Stimulated activated CD4-positive, alpha-beta T cell treated with anti-CD3 and anti-CD28 coated beads, Interleukin-2, amount 100 ng/mL, for 4 hours (primary cell): ENCODE results near the gene COPS9.

Experiments
- DNase-seq: peaks from one replicate; pipeline ENCODE4 v3.0.0-alpha.2; 2020; ENCODE audit warnings: low read depth

Gene COPS9

DNA sequence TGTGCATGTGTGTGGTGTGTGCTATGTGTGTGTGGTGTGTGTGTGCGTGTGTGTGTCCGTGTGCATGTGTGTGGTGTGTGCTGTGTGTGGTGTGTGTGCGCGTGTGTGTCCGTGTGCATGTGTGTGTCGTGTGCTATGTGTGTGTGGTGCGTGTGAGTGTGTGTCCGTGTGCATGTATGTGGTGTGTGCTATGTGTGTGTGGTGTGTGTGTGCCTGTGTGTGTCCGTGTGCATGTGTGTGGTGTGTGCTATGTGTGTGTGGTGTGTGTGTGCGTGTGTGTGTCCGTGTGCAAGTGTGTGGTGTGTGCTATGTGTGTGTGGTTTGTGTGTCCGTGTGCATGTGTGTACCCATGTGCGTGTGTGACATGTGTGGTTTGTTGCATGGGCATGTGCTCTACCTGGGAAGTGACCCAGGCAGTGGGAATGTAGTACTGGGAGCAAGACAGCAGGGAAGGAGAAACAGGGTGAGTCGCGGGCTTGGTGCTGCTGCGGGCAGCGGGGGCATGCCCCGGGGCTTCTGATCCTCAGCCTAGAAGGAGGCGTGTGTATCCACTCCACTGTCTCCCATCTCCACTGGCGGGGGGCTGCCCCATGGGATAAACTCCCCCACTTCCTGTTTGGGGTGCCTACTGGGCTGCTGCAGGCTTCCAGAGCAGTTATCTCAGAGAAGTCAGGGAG, 11.9 kb upstream of the COPS9 start:
- no peak for DNase-seq

DNA sequence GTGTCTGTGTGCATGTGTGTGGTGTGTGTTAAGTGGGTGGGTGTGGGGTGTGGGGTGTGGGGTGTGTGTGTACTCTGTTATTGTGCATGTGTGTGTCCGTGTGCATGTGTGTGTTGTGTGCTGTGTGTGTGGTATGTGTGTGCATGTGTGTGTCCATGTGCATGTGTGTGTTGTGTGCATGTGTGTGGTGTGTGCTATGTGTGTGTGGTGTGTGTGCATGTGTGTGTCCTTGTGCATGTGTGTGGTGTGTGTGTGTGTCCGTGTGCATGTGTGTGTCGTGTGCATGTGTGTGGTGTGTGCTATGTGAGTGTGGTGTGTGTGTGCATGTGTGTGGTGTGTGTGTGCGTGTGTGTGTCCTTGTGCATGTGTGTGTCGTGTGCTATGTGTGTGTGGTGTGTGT, 11.3 kb upstream of the COPS9 start:
- DNase-seq = no peak

DNA sequence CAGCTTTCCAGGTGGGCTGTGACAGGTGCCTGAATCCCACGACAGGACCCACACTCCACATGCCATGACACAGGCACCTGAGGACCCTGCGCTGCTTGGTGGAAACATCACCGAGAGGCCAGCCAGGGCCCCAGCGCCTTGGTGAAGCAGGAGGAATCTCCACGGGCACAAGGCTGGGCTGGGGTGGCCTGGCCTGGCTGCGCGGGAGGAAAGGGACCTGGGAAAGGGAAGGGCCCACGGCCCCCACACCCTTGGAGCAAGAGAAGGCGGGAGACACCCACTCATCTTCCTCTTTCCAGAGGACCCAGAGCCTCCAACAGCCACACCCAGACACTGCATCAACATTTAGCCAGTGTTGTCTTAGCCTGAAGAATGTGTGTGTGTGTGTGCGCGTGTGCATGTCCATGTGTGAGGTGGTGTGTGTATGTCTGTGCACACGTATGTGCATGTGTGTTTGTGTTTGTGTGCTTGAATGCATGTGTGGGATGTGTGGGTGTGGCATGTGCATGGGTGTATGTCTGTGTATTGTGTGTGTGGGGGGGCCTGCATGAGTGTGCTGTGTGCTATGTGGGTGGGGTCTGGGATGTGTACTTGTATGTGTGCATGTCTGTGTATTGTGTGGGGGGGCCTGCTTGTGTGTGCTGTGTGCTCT, 10.6 kb upstream of the COPS9 start:
- DNase-seq = no peak

DNA sequence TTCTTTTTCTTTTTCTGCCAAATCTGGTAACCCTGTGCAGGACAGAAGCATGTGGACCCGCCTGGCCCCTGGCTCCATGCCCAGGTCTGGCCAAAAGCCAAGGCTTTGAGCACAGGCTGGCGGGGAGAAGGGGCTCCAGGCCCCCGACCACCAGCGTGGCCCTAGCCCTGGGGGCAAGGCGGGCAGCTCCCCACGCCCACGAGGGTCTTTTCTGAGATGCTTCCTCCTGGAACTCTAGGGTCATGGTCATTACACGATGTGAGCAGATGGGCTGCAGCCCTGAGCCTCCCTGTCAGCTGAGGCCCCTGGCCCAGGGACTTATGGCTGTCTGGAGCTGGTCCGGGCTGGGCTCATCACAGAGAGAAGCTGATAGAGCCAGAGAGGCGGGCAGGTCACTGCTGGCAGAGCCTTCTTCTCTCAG, 10.0 kb upstream of the COPS9 start:
- no peak for DNase-seq

DNA sequence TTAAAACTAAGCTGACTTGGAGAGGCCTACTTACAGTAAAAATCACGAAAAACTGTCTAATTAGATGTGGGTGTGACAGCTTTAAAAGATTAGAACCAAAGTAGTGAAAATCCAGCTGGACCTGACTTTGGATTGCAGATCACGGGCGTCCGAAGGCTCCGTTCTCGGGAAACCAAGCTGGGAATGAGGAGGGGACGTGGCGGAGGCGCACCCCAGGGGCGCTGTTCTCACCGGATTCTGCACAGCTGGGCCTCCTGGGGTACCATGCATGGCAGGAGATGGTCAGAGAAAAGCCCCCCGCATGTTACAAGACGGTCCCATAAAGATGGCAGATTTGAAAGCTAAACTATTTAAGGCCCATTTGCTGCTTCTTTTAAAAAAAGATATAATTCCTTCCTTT, 9.4 kb upstream of the COPS9 start:
- DNase-seq = no peak

DNA sequence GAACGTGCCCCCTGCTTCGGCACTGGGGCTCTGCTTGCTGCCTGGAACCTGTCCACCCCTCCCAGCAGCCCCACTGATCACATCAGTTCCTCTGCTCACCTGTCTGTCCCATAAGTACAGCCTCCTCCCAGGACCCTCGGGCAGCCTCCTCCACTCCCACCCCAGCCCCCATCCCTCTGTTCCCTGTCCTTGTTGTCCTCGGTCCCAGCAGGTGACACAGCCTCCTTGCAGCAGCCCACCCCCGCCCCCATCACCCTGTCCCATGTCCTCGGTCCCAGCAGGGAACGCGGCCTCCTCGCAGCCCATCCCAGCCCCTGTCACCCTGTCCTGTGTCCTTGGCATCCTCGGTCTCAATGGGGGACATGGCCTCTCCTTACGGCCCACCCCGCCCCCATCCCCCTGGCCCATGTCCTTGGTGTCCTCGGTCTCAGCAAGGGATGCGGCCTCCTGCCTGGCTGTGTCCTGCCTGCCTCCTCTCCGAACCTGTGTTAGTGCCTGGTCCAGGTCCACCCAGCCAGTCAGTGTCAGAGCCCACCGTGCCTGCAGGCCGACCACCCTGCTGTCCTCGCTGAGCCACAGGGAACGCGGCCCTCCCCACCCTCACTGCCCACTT, 8.7 kb upstream of the COPS9 start:
- DNase-seq = no peak

DNA sequence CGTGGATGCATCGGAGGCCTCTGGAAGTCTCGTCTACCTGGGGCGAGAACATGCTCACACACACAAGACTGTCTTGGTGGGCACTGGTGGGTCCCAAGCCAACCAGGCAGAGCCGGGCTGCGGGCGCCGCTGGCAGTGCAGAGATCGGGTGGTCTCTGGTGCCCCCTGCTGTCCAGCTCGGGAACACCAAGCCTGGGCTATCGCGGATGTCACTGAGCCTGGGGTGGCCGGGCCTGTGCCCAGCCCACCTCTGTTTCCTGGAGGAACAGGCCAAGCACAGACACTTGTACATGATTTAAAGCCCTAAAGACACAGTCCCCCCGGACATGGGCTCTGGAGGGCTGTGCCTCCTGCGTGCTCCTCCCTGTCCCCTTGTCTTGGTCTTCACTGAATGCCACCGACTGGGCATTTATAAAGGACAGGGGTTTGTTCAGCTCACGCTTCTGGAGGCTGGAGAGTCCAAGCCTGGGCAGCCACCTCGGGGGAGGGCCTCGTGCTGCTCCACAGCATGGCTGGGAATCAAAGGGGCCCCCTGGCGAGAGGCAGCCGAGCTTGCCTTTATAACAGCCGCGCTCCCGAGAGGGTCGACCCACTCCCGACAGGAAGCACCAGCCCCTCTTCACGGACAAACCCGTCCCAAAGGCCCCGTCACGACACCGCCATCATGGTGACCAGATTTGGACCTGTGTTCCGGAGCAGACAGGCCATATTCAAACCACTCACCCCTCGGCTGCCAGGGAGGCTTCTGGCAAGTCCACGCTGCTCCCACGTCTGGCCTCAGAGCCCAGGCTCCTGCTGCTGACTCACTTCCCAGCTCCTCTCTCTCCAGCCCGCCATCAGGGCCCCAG, 7.9 kb upstream of the COPS9 start:
- peak; percentile 63 for DNase-seq

DNA sequence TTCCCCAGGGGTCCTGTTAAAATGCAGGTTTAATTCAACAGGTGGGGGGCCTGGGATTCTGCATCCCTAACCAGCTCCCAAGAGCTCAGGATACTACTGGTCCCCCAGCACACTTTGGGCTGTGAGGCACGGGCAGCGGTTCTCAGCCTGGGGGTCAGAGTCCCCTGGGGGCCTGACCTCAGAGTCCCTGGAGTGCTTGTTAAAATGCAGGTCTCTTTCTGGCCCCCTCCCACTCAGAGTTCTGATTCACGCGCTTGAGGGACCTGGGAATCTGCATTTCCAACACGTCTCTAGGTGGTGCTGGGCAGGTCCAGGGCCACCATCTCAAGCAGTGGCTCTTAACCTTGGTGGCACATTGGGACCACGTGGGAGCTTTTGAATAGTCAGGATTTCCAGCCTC, 7.2 kb upstream of the COPS9 start:
- no peak for DNase-seq

DNA sequence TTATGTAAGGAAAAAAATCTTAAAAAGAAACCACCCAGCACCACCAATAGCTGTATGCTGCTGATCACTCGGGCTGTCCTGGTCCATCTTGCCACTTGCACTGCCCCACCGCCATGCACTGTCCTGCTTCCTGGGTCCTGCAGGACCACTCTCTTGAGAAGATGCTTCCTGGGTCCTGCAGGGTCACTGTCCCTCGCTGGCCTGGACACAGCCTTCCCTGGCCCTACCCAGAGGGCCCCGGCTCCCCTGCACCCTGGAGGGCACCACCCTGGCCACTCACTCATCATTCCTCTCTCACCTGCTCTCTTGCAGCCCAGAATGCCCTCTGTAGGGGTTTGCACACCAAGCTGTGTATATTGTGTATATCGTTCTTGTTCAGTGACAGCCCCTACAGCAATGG, 6.8 kb upstream of the COPS9 start:
- no peak for DNase-seq

DNA sequence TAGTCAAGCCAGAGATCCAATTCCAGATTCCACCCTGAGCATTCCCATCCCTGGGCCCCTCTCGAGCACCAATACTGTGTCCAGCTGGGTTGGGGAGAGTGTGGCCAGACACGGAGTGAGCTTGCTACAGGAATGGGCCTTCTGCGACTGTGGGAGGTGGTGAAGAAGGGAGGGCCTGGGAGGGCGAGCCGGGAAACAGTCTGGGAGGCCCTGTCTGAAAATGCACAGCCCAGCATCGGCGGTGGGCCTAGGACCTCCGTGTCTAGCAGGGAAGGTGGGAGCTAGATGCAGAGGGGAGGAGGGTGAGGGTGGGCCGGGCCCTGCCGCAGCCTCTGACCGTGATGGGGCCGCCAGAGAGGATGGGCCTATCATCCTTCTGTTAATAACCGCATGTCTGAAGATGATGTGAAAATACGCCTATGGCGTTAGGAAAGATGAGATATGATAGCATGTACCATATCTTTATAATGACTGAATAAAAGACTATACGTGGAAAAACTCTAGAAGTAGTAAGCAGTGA, 6.2 kb upstream of the COPS9 start:
- no peak for DNase-seq

DNA sequence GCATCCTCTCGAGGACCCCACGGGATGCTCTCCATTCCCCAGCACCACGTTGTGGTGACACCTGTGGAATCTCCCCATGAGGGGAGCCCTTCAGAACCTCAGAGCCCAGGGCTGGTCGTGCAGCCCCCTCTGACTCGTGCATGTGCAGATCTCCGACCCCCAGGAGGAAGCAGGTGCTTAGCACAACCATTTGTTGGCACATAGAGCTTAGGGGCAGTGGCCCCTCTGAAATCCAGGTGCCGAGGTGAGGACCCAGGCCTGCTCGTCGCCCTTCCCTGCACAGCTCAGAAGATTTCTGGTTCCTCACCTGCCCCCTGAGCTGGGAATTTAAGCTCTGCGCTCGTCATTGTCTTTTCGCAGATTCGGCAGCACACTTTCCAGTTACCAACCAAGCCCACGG, 5.6 kb upstream of the COPS9 start:
- DNase-seq = no peak

DNA sequence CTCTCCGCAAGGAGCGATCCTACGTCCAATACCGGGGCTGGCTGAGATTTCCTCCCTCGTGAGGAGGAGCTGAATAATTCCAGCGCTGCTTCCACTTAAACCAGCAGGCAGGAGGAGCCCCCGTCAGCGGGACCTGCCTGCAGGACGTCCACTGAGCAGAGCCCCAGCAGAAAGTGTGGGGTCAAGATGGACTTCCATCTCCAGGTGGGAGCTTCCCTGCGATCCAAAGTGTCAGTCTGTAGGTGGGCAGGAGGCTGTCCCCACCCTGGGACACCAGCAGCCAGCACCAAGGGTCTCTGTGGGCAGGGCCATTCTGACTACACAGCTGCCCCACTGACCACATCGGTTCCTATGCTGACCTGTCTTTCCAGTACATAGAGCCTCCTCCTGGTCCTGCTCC, 4.8 kb upstream of the COPS9 start:
- DNase-seq = no peak

DNA sequence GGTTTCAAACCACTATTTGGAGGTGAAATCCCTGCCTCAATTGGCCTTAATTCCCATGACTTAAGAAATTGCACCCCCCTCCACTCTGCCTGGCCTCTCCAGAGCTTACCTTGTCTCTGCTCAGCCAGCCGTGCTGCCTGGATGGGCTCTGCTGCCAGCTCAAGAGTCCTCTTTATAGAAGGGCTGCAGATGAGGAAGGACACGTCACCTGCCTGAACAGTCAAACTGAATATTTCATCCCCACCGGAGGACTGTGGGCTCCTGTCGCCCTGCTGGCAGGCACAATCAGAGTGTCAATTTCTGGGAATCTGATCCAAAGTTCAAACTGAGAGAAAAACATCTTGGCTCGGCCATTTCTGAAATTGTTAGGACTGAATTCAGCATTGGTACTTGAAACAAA, 4.4 kb upstream of the COPS9 start, which contains the start of gene OTOS:
Gene OTOS, minus strand, starts transcription at position 148 of the 400 bp plus-strand sequence. CDS start 332 bp downstream, outside the sequence.
- DNase-seq = no peak

DNA sequence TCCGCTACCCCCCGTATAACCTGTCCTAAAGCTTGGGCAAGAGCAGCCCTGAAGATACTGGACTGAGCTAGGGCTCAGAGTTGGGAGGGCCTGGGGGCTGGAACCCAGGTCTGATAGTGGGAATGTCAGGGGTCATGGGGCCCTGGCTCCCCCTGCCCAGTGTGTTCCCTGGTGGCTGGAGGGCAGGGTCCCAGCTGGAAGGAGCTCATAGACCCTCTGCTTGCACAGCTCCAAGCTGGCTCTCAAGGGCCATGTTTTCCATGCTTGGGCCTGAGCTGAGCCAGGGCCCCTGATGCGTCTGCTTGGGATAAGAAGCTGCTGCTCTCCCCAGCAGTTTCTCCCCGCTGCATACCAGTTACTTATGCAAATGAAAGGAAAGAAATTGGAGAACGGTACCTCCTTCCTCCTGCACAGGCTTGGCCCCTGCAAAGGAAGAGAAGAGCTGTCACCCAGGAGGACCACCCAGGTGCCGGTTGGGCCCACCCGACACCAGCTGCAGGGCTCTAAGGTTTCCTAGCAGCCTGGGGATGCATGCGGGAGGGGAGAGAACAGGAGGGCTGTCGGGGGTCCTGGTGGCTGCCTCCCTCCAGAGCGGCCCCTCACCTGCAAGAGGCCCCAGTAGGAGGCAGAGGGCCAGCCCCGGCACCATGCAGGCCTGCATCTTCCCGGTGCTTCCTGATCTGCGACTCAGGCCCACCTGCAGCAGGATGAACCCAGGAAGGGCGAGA, 3.7 kb upstream of the COPS9 start:
- DNase-seq = no peak

DNA sequence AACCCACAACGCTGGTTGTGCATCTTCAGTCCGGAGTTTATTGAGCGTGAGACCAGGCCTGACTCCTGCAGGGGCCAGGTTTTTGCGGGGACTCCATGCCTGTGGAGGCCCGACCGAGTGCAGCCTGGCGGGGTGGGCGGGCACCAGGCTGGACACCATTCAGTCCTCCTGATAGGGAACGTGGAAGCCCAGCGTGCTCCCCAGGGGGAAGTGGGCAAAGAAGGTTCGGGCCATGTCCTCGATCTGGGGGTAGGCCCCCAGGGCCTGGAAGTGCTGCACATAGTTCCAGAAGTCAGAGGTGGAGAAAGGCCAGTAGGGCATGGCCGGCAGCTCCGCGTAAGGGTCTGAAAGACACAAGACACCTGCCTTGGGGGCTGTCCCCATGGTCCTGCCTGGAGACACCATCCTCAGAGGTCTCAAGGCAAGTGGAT, 2.9 kb upstream of the COPS9 start:
- DNase-seq = no peak

DNA sequence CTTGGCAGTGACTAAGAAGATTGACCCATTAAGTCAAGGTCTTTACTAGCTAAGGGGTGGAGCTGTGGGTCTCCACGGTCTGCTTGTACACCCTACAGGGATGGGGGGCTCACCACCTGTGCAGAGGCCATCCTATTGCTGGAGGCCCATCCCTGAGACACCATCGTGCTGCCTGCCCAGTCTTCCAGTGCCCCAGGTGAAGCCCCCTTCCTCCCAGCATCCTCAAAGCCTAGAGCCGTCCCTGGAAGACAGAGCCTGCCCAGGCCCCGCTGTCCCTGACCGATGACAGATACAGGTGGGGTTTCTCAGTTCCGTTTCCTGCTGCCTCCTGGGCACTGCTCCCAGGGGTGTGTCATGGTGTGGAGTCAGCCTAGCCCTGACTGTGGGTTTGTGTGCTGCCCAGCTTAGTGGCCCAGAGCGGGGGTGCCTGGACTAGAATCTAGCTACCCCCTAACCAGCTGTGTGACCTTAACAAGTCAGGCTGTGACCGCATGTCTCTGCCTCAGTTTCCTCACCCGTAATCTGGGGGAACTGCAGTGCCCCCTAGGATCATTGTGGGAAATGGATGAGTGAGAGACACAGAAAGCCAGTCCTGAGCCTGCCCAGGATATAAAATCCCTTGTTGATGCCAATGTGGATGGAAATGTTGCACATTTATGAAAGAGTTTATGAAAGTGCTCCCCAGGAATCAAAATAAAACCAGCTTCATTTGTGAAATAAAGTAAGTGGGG, 2.3 kb upstream of the COPS9 start:
- no peak for DNase-seq

DNA sequence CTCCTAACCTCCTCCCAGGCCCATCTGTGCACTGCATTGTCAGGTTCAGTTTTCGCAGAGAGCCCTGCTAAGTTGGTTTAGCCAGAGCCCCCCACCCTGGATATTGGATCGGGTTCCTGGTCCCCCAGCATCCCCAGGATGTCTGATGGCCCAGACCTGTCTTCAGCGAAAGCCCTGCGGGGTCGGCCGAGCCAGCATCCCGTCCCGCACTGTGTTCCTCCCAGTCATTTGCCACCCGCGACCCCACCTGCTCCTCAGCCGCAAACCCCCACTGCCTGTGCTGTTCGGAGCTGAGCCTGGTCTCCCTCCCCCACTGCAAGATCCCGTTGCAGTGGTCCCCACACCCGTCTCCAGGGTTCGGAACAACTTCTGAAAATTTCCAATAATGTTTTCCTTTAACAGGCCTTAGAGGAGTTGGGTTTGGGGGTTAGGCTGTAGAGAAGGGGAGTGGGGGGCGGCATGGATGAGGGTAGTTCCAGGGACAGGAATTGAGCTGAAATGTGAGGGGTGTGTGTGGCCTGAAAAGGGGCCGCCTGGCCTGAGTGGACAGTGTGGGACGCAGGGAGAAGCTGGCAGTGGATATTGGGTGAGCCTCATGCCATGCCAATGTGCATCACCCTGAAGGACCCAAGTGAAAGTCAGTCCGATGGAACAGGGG, 1.6 kb upstream of the COPS9 start:
- no peak for DNase-seq

DNA sequence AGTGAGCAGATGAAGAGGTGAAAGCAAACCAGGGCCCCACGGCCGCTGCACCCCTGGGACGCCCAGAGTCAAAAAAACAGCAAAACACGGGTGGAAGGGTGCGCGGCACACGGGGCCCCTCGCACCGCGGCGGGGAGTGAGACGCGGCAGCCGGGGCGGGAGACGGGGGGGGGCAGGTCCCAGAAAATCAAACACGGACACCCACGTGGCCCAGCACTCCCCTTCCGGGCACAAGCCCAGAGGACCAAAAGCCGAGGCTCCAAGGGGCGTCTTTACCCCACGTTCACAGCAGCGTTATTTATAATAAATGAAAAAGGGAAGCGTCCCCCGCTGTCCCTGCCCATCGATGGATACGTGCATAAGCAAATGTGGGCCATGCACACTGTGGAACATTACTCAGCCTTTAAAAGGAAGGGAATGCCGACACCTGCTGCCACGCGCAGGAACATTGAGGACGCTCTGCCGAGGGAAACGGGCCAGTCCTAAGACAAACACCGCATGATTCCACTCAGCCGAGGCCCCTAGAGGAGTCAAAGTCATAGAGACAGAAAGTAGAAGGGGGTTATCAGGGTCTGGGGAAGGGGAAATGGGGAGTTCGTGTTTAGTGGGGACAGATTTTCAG, 677 bp upstream of the COPS9 start:
- DNase-seq = peak; percentile 12

DNA sequence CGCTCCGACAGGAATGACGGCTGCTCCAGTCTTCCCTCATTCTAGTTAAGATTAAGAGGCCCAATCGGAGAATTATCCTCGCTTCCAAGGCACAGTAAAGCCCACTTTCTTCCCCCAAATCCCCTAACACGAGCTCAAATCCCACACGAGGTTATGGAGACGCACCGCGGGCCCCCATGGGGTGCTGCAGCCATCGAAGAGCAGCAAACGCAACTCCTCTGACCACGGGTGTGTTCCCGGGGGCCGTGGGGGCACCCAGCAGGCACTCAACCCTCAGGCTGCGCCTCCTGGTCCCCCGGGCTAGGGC, 446 bp downstream of the COPS9 start:
- no peak for DNase-seq

DNA sequence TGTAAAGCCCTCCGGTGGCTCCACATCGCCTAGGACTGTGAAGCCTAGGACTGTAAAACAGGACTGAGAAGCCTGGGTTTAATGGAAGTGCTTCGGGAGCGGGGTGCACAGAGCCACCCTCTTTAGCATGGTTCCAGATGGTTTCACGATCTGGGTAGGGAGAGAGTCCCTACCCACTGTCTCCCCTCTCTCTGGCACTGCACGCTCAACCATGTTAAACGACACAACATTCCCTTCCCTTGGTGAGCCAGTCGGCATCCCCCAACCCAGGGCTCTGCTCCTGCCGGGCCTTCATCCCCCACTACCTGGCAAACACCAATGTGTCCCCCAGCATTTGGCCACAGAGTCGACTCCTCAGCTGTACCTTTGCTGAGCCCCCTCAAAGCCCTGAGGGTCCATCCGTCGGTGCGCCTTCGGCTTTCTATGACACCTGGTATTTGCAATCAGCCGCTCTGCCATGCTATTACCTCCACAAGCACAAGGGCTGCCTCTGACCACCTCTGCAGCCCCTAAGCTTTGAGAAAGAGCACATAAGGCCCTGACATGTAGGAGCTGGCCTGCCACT, 1.1 kb downstream of the COPS9 start:
- no peak for DNase-seq
